HCT116 (cell line): ENCODE data around the gene ELF2.

Experiments used
- ATF3 ChIP-seq: IDR thresholded peaks from 2 replicates; pipeline ENCODE4 v1.6.1; 2012
- CTCF ChIP-seq, 3 experiments: fragments of 200-600 bp in 1 of 3; sonication (generic) in 1 of 3; IDR thresholded peaks in 2 of 3; conservative IDR thresholded peaks in 1 of 3; 2 replicates each; pipeline ENCODE4 v1.5.1; 2012 to 2017; ENCODE audit warnings: low read depth in 2 of 3, low read length in 2 of 3, antibody characterized with exemption in 1 of 3, borderline replicate concordance in 1 of 3, control low read depth in 1 of 3, mild to moderate bottlenecking in 1 of 3, mixed read lengths in 1 of 3, mixed run types in 1 of 3, moderate library complexity in 1 of 3; ENCODE audit not compliant: insufficient read depth in 1 of 3
- ELF1 ChIP-seq: IDR thresholded peaks from 2 replicates; pipeline ENCODE4 v1.6.1; 2012; ENCODE audit warnings: low read depth, borderline replicate concordance
- EZH2 ChIP-seq: fragments of 200-600 bp; sonication (generic); IDR thresholded peaks from 2 replicates; pipeline ENCODE4 v1.6.1; 2017; ENCODE audit warnings: antibody characterized with exemption, mixed run types
- JUND ChIP-seq: IDR thresholded peaks from 2 replicates; pipeline ENCODE4 v1.6.1; 2012
- POLR2A ChIP-seq: IDR thresholded peaks from 2 replicates; pipeline ENCODE4 v1.7.0; 2011; ENCODE audit warnings: borderline replicate concordance; ENCODE audit not compliant: insufficient read depth, insufficient read length; ENCODE audit errors: extremely low read depth
- POLR2AphosphoS5 ChIP-seq: IDR thresholded peaks from 2 replicates; pipeline ENCODE4 v1.6.1; 2011; ENCODE audit warnings: mild to moderate bottlenecking, low read depth, low read length, moderate library complexity
- SIN3A ChIP-seq: IDR thresholded peaks from 2 replicates; pipeline ENCODE4 v1.6.1; 2012; ENCODE audit warnings: low read depth
- SP1 ChIP-seq: IDR thresholded peaks from 2 replicates; pipeline ENCODE4 v1.6.1; 2012; ENCODE audit warnings: low read depth
- ZBTB33 ChIP-seq: IDR thresholded peaks from 2 replicates; pipeline ENCODE4 v1.6.1; 2011; ENCODE audit warnings: mild to moderate bottlenecking, low read length, moderate library complexity; ENCODE audit not compliant: insufficient replicate concordance; ENCODE audit errors: extremely low read depth
- ZNF274 ChIP-seq: fragments of 200-500 bp; sonication (Bioruptor generic); IDR thresholded peaks from 2 replicates; pipeline ENCODE4 v1.6.1; 2014; ENCODE audit warnings: mild to moderate bottlenecking, low read depth, low read length, inconsistent platforms

- TF ChIP-seq POLR2A, result no peak
- TF ChIP-seq JUND, result no peak
- no peak for TF ChIP-seq POLR2AphosphoS5
- TF ChIP-seq CTCF (IDR thresholded peaks at IDR 0.05 in 2 of 3, conservative IDR thresholded peaks at IDR 0.05 in 1 of 3; ENCODE audit: borderline replicate concordance in 1 of 3, insufficient read depth in 1 of 3, low read depth in 2 of 3, low read length in 2 of 3), result no peak
- no peak for TF ChIP-seq ZBTB33
- TF ChIP-seq ZNF274, result no peak
- TF ChIP-seq ATF3, result no peak
- no peak for TF ChIP-seq ELF1
- TF ChIP-seq SP1, result no peak
- no peak for TF ChIP-seq SIN3A
- no peak for TF ChIP-seq EZH2
Observed at GRCh38 chr4:139020384-139020783, 156.6 kb downstream of the ELF2 start.
